ENCODE results near the gene ALLC.

DNA sequence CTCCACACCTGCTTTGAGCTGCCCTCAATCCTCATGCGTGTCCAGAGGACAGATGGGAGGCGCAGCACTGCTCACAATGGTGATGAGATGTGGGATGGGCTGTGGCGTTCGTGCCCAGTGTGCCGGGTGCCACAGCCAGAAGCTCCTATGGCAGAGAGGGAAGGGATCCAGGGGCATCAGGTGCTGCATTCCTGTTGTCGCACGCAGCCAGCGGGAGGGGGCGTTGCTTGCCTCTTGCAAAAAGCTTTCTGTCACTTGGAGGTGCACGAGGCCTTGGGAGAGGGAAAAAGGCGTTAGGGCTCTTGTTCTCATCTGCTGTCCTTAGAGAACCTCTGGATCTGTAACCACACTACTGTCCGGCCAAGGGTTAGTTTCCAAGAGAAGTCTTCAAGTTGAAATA lies 29.2 kb upstream of the ALLC start:
- TF ChIP-seq POLR2A (IDR thresholded peaks at IDR 0.05) (no peak), POLR2AphosphoS5 (IDR thresholded peaks at IDR 0.05) (no peak), EP300 (IDR thresholded peaks at IDR 0.05) (no peak)
- TF ChIP-seq, protein P1, sequence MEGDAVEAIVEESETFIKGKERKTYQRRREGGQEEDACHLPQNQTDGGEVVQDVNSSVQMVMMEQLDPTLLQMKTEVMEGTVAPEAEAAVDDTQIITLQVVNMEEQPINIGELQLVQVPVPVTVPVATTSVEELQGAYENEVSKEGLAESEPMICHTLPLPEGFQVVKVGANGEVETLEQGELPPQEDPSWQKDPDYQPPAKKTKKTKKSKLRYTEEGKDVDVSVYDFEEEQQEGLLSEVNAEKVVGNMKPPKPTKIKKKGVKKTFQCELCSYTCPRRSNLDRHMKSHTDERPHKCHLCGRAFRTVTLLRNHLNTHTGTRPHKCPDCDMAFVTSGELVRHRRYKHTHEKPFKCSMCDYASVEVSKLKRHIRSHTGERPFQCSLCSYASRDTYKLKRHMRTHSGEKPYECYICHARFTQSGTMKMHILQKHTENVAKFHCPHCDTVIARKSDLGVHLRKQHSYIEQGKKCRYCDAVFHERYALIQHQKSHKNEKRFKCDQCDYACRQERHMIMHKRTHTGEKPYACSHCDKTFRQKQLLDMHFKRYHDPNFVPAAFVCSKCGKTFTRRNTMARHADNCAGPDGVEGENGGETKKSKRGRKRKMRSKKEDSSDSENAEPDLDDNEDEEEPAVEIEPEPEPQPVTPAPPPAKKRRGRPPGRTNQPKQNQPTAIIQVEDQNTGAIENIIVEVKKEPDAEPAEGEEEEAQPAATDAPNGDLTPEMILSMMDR (IDR thresholded peaks at IDR 0.05): no peak
